ENCODE results near the gene COMT.

DNA sequence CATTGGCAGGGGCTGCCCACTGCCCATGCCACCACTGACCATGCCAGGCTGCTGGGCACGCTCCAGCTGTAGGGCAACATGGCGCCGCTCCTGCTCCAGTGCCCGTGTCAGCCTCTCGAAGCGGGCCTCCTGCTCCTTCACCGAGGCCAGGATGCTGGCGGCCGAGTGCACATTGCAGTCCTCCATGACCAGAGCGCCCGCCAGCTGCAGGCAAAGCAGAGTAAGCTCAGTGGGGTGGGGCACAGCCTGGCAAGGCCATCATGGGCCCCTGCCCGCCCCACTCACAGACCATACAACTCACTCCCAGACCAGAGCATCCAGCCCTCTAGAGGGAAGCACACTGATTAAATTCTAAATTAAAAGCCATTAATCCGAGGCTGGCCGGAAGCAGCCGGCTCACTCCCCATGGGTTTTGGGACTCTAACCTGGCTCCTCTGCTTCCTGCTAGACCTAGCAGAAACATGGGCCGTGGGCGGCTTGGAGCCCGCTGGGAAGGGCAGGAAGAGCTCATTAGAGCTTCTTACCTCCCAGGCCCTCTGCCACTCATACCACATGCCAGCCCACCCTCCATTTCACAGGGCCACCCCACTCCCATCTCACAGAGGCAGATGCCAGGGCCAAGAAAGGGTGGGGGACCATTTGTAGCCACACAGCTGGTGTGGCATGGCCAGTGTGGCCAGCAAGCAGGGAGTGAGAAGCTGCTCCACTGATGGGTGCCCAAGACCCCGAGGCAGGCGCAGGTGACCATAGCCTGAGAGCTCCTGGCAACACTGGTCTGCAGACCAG is 49.2 kb downstream of the COMT start:
- TF ChIP-seq, protein P1, sequence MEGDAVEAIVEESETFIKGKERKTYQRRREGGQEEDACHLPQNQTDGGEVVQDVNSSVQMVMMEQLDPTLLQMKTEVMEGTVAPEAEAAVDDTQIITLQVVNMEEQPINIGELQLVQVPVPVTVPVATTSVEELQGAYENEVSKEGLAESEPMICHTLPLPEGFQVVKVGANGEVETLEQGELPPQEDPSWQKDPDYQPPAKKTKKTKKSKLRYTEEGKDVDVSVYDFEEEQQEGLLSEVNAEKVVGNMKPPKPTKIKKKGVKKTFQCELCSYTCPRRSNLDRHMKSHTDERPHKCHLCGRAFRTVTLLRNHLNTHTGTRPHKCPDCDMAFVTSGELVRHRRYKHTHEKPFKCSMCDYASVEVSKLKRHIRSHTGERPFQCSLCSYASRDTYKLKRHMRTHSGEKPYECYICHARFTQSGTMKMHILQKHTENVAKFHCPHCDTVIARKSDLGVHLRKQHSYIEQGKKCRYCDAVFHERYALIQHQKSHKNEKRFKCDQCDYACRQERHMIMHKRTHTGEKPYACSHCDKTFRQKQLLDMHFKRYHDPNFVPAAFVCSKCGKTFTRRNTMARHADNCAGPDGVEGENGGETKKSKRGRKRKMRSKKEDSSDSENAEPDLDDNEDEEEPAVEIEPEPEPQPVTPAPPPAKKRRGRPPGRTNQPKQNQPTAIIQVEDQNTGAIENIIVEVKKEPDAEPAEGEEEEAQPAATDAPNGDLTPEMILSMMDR (conservative IDR thresholded peaks at IDR 0.05; ENCODE audit: low read length), result no peak
- TF ChIP-seq EZH2phosphoT487 (IDR thresholded peaks at IDR 0.05; ENCODE audit: borderline replicate concordance), result no peak

Data from Loucy (cell line).